ENCODE data around the gene TRIM63.

DNA sequence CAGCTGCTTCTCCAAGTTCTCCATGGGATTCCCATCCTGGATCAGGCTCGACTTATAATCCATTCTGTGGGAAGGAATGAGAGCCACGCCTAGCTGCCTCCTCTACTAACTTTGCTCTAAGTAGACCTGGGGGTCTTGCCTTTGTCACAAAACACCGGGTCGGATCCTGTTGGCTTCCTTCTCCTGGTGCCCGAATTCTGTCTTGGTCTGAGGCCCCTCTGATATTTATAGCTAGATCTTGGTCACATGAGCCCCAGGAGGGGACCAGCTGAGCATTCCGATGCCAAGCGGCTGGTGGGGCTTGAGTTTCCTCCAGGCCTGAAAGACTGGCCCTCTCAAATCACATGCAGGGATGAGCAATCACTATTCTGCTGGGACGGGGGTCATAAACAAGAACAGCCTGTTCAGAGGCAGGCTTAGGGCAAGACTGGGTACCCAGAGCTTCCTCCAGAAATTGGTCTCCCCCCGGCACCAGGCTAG is at the start of gene TRIM63:
- TF ChIP-seq GATA3 (IDR thresholded peaks at IDR 0.05; ENCODE audit: low read depth, low read length) (no peak), GATA2 (IDR thresholded peaks at IDR 0.05; ENCODE audit: low read depth, low read length) (no peak)
